ENCODE results near the gene SDK1.

DNA sequence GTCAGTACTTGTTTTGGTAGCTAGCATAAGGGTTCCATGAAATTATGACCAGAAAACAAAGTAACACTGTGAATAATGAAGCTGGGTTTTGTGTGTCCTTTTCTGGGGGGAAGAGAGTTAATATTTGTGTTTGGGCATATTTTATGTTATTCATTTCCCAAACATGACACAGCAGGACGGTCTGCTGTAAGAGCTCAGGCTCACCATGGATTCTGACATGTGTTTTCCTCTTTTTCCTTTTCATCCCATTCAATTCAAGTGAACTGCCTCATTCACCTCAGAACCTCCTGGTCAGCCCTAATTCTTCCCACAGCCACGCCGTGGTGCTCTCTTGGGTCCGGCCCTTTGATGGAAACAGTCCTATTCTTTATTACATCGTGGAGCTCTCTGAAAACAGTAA lies 685.9 kb downstream of the SDK1 start:
- TF ChIP-seq, protein P1, sequence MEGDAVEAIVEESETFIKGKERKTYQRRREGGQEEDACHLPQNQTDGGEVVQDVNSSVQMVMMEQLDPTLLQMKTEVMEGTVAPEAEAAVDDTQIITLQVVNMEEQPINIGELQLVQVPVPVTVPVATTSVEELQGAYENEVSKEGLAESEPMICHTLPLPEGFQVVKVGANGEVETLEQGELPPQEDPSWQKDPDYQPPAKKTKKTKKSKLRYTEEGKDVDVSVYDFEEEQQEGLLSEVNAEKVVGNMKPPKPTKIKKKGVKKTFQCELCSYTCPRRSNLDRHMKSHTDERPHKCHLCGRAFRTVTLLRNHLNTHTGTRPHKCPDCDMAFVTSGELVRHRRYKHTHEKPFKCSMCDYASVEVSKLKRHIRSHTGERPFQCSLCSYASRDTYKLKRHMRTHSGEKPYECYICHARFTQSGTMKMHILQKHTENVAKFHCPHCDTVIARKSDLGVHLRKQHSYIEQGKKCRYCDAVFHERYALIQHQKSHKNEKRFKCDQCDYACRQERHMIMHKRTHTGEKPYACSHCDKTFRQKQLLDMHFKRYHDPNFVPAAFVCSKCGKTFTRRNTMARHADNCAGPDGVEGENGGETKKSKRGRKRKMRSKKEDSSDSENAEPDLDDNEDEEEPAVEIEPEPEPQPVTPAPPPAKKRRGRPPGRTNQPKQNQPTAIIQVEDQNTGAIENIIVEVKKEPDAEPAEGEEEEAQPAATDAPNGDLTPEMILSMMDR (IDR thresholded peaks at IDR 0.05; ENCODE audit: low read depth, low read length): no peak
- TF ChIP-seq POLR2A (IDR thresholded peaks at IDR 0.05; ENCODE audit: extremely low read depth, insufficient read length) (no peak), MYC (IDR thresholded peaks at IDR 0.05; ENCODE audit: low read depth, low read length) (no peak)

Measured in NB4 (cell line).